Thymus (tissue), 11 donors: ENCODE data around the gene RAPGEF4. TPM values are rescaled to one million over a fixed set of nuclear protein-coding genes. Genes with fewer than 3 reads are reported as not detected.

ENCODE experiments used
- DNase-seq, 9 donors: peaks; one replicate each; pipeline ENCODE4 v3.0.0-alpha.2; 2013; ENCODE audit warnings: low spot score in 9 of 9, low read depth in 6 of 9, missing footprints in 1 of 9
- H3K27ac ChIP-seq, 2 donors: one replicate each; pipeline ENCODE4 v1.5.1; 2013; ENCODE audit warnings: control low read depth in 1 of 2, low read depth in 1 of 2, low read length in 1 of 2, mild to moderate bottlenecking in 1 of 2, moderate library complexity in 1 of 2
- H3K27me3 ChIP-seq, 2 donors: one replicate each; pipeline ENCODE4 v1.5.1; 2013; ENCODE audit warnings: low read length in 1 of 2; ENCODE audit not compliant: control insufficient read depth in 2 of 2, insufficient read depth in 1 of 2
- H3K36me3 ChIP-seq, 2 donors: one replicate each; pipeline ENCODE4 v1.5.1; 2013; ENCODE audit warnings: low read length in 1 of 2, mild to moderate bottlenecking in 1 of 2, moderate library complexity in 1 of 2; ENCODE audit not compliant: control insufficient read depth in 2 of 2, insufficient read depth in 2 of 2
- H3K4me1 ChIP-seq, 2 donors: one replicate each; pipeline ENCODE4 v1.5.1; 2013; ENCODE audit warnings: low read length in 2 of 2; ENCODE audit not compliant: control insufficient read depth in 2 of 2, insufficient read depth in 2 of 2
- H3K4me3 ChIP-seq, 2 donors: one replicate each; pipeline ENCODE4 v1.5.1; 2013; ENCODE audit warnings: low read length in 2 of 2, control low read depth in 1 of 2, mild to moderate bottlenecking in 1 of 2
- H3K9me3 ChIP-seq, 2 donors: one replicate each; pipeline ENCODE4 v1.5.1; 2013; ENCODE audit warnings: low read length in 1 of 2, mild to moderate bottlenecking in 1 of 2; ENCODE audit not compliant: control insufficient read depth in 2 of 2, insufficient read depth in 1 of 2
- WGBS: extraction: QIAGEN DNeasy Blood & Tissue Kit; methylation state at CpG from one replicate; pipeline ENCODE4 v1.1.7; 2013; 5-methylcytosine and 5-hydroxymethylcytosine counted together
- polyA plus RNA-seq: library from polyadenylated mRNA; stranded (reverse); fragments of 200-250 nt; gene quantifications from one replicate; pipeline ENCODE4 v1.2.3, GENCODE V29; 2013
- total RNA-seq: library from RNA; stranded (reverse); fragments of 120-200 nt; gene quantifications from one replicate; pipeline ENCODE4 v1.2.4, GENCODE V29; 2013
- donor health status: healthy.

Gene RAPGEF4
- total and polyA plus RNA-seq, 2 donors = 2.0 to 3.6 TPM

DNA sequence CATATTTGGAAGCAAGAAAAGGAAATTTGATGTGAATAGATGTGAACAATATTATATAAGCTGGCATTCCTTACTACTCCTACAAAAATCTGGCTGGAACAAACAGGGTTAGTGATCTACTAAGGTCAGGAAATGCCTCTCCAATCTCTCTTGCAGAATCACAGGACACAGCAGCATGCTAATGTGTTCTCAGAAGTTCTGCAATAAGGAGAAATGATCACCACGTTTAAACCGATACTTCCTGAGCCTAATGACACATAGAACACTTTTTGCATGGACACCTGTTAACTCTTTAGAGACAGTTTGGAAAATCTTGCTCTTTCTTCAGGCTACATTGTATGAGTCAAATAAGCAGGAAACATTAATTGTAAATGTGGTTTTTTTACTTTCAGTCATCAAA, 250.4 kb downstream of the RAPGEF4 start:
- no peak overlapping the region for H3K27ac ChIP-seq
- no peak overlapping the region for H3K4me3 ChIP-seq

GRCh38 chr2:172988728-172989127, 253.1 kb downstream of the RAPGEF4 start:
- 98% methylated on average over 7 of the region's 7 CpGs for WGBS
- no peak overlapping the region for H3K27ac ChIP-seq
- H3K36me3 ChIP-seq = no peaks in the 10 kb centered on the region
- DNase-seq = no peak
- H3K4me3 ChIP-seq = no peak overlapping the region
- no peaks in the 10 kb centered on the region for H3K27me3 ChIP-seq
- peaks cover 0 to 9% of the 10 kb centered on the region in 2 donors for H3K4me1 ChIP-seq
- H3K9me3 ChIP-seq = no peaks in the 10 kb centered on the region

More for the DNA sequence above, 250.4 kb downstream of the RAPGEF4 start:
- no peaks in the 10 kb centered on the region for H3K36me3 ChIP-seq
- H3K4me1 ChIP-seq = peaks cover 0 to 9% of the 10 kb centered on the region in 2 donors
- 38% methylated on average over 2 of the region's 2 CpGs for WGBS
- H3K9me3 ChIP-seq = no peaks in the 10 kb centered on the region
- no peaks in the 10 kb centered on the region for H3K27me3 ChIP-seq
- no peak for DNase-seq

- 98% methylated on average over 7 of the region's 7 CpGs for WGBS
- H3K4me1 ChIP-seq = no peaks in the 10 kb centered on the region
- no peaks in the 10 kb centered on the region for H3K36me3 ChIP-seq
- no peak for DNase-seq
- H3K9me3 ChIP-seq = no peaks in the 10 kb centered on the region
- no peak overlapping the region for H3K27ac ChIP-seq
- H3K4me3 ChIP-seq = no peak overlapping the region
- no peaks in the 10 kb centered on the region for H3K27me3 ChIP-seq
Measured at GRCh38 chr2:172991031-172991430, 255.4 kb downstream of the RAPGEF4 start.

GRCh38 chr2:172993139-172993538, 257.5 kb downstream of the RAPGEF4 start:
- H3K4me1 ChIP-seq = no peaks in the 10 kb centered on the region
- no peaks in the 10 kb centered on the region for H3K27me3 ChIP-seq
- no peaks in the 10 kb centered on the region for H3K36me3 ChIP-seq
- H3K4me3 ChIP-seq = no peak overlapping the region
- DNase-seq = no peak
- no peak overlapping the region for H3K27ac ChIP-seq
- WGBS = 95% methylated on average over 4 of the region's 4 CpGs
- H3K9me3 ChIP-seq = no peaks in the 10 kb centered on the region

DNA sequence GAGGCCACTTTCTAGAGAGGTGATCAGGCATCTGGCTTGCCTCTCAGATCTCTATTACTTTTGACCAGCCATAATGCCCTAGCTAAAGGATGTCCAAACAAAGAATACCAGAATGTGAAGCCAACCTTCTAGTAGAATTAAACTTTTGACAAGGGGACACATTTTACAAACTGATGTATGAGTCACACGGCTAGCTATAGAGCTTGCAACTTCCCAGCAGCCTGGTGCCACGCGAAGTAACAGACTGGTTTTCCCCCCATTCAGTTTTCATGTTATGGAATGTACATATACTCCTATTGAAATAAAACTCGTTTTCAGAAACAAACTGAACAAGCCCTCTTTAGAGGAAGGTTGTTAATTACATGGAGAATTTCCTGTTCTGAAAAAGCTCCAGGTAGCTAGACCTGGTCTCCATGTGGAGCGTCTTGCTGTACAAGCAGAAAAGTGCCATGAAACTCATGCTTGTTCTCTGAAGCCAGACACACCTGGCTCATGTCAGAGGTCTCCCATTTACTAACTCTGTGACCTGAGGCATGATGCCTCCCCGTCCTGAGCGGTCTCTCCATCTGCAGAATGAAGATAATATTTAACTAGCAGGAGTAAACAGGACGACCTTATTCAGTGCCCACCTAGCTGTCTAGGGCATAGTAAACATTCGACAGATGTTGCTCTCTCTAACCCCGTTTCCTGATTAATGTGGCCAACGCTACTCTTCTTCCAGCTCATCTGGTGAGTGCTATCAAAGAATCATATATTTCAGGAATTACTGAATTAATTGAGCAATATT, 258.5 kb downstream of the RAPGEF4 start:
- WGBS = 95% methylated on average over 11 of the region's 11 CpGs
- Histone ChIP-seq H3K4me3 (no peak overlapping the region), H3K27ac (no peak overlapping the region), H3K36me3 (no peaks in the 10 kb centered on the region), H3K27me3 (no peaks in the 10 kb centered on the region), H3K9me3 (no peaks in the 10 kb centered on the region), H3K4me1 (no peaks in the 10 kb centered on the region)
- DNase-seq = no peak

- Histone ChIP-seq H3K4me1 (no peaks in the 10 kb centered on the region), H3K9me3 (no peaks in the 10 kb centered on the region), H3K36me3 (no peaks in the 10 kb centered on the region), H3K4me3 (no peak overlapping the region), H3K27ac (no peak overlapping the region), H3K27me3 (no peaks in the 10 kb centered on the region)
- WGBS = 86% methylated on average over 2 of the region's 2 CpGs
- no peak for DNase-seq
Measured at GRCh38 chr2:172994864-172995263, 259.2 kb downstream of the RAPGEF4 start.

DNA sequence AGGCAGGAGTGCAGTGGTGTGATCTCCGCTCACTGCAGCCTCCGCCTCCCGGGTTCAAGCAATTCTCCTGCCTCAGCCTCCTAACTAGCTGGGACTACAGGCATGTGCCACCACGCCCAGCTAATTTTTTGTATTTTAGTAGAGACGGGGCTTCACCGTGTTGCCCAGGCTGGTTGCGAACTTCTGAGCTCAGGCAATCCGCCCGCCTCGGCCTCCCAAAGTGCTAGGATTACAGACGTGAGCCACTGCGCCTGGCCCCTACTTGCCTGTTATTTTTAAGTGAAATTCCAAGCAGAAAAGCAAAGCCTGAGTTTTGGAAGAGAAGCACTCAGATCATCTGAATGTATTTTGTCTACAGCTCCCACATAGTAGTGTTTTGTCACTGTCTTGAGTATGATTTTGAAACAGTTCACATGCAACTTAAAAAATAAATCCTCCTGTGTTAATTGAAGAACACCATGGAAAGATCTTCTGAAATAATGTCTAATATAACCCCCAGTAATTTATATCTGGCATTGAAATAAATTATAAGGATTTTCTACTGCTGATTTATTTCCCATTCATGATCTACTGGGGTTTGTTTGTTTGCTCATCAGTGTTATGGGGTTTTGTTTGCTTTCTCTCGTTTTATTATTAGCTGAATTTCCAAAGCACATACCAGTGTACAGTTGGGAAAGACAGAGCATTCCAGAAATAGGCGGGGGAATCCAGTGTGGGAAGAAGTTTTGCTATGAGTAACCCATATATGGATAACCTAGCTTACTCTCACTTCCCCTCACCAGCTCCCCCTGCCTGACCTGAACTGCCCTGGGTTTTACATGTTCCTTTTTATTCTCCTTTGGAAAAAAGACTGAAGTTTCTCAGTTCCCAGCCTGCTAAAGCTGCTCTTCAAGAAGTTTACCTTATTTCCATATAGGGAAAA, 259.9 kb downstream of the RAPGEF4 start:
- Histone ChIP-seq H3K4me1 (no peaks in the 10 kb centered on the region), H3K27ac (no peak overlapping the region), H3K4me3 (no peak overlapping the region), H3K36me3 (no peaks in the 10 kb centered on the region), H3K27me3 (no peaks in the 10 kb centered on the region), H3K9me3 (no peaks in the 10 kb centered on the region)
- peak in 1 of 9 donors; percentile 19 for DNase-seq
- 90% methylated on average over 14 of the region's 14 CpGs for WGBS

DNA sequence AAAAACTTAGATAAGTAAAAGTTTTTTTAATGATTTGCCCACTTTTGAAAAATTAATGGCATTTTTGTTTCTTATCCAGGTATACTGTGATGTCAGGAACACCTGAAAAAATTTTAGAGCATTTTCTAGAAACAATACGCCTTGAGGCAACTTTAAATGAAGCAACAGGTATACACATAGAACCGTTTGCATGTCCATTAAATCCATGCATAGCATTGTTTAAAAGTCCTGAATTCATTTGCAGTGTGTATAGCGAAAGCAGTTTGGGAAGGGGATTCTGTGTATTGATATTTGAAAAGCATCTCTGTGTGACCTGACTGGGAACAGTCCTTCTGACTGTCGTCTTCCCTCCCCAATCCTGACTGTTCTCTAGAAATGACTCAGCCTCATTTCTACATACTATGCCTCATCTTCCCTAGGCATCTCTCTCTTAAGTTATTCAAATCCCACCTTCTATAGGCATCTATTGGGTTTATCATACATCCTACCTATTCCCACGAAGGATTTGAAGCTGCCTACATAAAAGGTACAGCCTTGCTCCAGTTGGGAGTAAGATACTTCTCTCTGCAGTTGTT, 260.8 kb downstream of the RAPGEF4 start:
- Histone ChIP-seq H3K4me3 (no peak overlapping the region), H3K9me3 (no peaks in the 10 kb centered on the region), H3K27me3 (no peaks in the 10 kb centered on the region), H3K4me1 (no peaks in the 10 kb centered on the region), H3K36me3 (no peaks in the 10 kb centered on the region), H3K27ac (no peak overlapping the region)
- 76% methylated on average over 5 of the region's 5 CpGs for WGBS
- DNase-seq = no peak

GRCh38 chr2:172997031-172997430, 261.4 kb downstream of the RAPGEF4 start:
- WGBS = 100% methylated on average over 2 of the region's 2 CpGs
- Histone ChIP-seq H3K9me3 (no peaks in the 10 kb centered on the region), H3K36me3 (no peaks in the 10 kb centered on the region), H3K27me3 (no peaks in the 10 kb centered on the region), H3K27ac (no peak overlapping the region), H3K4me1 (no peaks in the 10 kb centered on the region), H3K4me3 (no peak overlapping the region)
- no peak for DNase-seq
